GM18909 (cell line): ENCODE measurements around the gene PTPN23.
"Not testable (repeated sequence)": the region's sequence is repeated elsewhere in the genome, so short reads cannot be mapped to it uniquely, and the experiment has no call there.

ENCODE experiments used
- ATAC-seq: cut with Tn5 transposase; IDR thresholded peaks from one replicate; pipeline ENCODE4 v1.9.1; 2021; ENCODE audit warnings: mild to moderate bottlenecking; ENCODE audit not compliant: unreplicated experiment, poor library complexity

Gene PTPN23

DNA sequence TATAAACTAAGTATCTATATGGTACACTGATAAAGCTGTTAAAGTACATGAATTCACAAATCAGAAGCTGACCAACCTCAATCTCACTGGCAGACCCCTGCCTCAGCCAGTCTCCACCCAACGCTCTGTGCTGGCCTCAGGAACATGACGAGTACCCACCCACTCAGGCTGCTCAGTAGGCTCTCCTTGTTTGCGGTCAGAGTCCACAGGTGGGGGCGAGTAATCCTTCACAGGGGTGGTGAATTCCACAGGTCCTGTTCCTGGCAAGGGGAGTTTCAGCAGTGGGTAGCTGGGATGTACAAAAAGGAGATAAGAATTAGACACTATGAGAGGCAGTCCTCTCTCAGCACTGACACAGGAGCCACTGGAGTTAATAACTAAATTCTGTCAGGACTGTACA lies 54.0 kb downstream of the PTPN23 start:
- no peak for ATAC-seq

DNA sequence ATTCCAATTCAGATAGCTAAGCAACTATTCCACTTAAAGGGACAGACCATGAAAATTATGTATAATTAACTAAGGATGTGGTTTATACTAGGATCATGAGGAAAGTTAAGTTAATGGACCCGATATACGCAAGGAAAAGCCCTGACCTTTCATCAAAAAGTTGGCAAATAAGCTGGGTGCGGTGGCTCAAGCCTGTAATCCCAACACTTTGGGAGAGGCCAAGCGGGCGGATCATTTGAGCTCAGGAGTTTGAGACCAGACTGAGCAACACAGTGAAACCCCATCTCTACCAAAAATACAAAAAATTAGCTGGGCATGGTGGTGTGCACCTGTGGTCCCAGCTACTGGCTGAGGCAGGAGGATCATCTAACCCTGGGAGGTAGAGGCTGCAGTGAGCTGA lies 55.4 kb downstream of the PTPN23 start:
- no peak for ATAC-seq

- ATAC-seq, result no peak
Measured at GRCh38 chr3:47440131-47440530, 59.3 kb downstream of the PTPN23 start.

DNA sequence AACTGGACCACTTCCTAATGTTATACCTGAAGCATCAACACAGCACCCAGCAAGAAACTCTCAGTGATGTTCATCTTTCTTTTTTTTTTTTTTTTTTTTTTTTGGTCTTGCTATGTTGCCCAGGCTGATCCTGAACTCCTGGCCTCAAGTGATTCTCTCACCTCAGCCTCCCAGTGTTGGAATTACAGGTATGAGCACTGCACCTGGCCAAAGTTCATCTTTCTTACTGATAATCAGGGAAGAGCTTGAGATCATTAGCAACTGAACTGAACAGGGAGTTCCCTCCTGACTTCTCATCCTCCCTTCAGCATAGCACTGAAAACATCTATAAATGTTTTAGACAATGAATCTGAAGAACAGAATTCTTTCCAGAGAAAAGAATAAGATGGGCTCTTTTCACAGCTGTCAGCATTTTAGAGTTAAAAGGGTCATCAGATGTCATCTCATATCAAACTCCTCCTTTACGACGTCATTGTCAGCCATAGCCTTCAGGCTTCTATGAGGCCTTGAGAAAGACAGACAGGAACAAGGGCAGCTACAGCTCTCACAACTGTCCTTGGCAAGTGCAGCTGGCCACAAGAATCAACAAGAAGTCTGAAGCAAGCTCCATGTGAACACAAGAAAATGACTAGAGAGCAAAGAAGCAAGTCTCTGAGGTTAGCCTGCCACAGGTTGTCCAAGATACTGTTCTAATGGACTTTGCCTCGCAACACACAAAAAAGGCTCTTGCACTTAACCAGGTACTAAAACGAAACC lies 61.2 kb downstream of the PTPN23 start:
- no peak for ATAC-seq

- no peak for ATAC-seq
Measured at GRCh38 chr3:47443611-47443995, 62.8 kb downstream of the PTPN23 start.

DNA sequence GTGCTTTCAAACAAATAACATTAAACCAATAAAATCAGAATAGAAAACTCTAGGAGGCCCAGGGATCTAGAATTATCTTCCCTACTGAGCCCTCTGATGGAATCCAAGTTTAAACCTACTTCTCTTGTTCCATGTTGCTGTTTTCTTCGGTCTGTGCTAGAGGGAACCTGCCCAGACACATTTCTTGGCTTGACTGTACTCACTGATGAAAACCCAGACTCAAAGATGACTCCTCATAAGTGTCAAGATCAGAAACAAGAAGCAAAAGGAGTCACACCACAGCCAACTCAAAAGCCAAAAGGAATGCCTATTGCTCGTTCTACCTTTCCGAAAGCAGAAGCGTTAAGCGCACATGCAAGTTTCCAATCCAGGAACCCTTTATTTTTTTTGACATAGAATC lies 63.3 kb downstream of the PTPN23 start:
- no peak for ATAC-seq

- ATAC-seq, result no peak
Measured at GRCh38 chr3:47452453-47453215, 71.8 kb downstream of the PTPN23 start.

GRCh38 chr3:47455806-47456452 lies 75.1 kb downstream of the PTPN23 start:
- no peak for ATAC-seq

GRCh38 chr3:47456984-47457383 lies 76.2 kb downstream of the PTPN23 start:
- ATAC-seq, result no peak

- ATAC-seq, result not testable (repeated sequence)
Measured at GRCh38 chr3:47459534-47460085, 78.8 kb downstream of the PTPN23 start.
